SH-SY5Y (cell line): Measurements from ENCODE around the gene COX4I2.

Experiments used
- GATA2 ChIP-seq: IDR thresholded peaks from 2 replicates; pipeline ENCODE4 v1.6.1; 2011; ENCODE audit warnings: mild to moderate bottlenecking, low read depth, low read length
- GATA3 ChIP-seq: IDR thresholded peaks from 2 replicates; pipeline ENCODE4 v1.6.1; 2011; ENCODE audit warnings: low read depth, mild to moderate bottlenecking, low read length, moderate library complexity

The COX4I2 gene

GRCh38 chr20:31663838-31664695, 26.4 kb downstream of the COX4I2 start:
- TF ChIP-seq GATA2 (no peak), GATA3 (no peak)

DNA sequence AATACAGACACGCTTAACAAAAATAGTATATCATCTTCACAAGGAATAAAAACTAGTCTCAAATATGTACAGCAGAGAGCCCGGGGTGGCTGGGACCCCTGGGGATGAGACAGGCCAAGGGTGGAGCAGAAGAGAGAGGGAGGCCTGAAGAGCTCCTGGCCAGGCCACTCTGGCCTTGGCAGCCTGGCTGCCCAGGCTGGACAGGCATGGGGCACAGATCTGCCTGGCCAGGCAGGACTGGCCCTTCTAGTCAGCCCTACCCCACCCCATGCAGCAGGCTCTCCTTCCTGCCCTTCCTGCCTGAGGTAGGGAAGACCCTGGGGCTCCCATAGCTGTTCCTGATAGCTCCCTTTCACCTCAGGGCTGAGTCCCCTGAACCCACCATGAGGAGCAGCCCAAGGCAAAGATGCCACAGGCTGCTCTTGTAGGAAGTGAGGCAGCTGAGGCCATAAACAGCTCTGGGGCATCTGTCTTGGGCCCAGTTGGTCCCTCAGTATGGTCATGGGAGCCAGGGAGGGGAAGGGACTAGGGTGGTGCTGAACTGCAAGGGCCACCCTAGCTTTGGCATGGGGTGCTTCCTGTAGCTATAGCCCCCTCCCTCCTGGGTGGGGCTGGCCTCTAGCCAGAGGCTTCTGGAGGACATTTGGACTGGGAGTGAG, 27.1 kb downstream of the COX4I2 start:
- no peak for TF ChIP-seq GATA2
- TF ChIP-seq GATA3: no peak

- no peak for TF ChIP-seq GATA3
- no peak for TF ChIP-seq GATA2
Observed at GRCh38 chr20:31665753-31666152, 28.0 kb downstream of the COX4I2 start.

DNA sequence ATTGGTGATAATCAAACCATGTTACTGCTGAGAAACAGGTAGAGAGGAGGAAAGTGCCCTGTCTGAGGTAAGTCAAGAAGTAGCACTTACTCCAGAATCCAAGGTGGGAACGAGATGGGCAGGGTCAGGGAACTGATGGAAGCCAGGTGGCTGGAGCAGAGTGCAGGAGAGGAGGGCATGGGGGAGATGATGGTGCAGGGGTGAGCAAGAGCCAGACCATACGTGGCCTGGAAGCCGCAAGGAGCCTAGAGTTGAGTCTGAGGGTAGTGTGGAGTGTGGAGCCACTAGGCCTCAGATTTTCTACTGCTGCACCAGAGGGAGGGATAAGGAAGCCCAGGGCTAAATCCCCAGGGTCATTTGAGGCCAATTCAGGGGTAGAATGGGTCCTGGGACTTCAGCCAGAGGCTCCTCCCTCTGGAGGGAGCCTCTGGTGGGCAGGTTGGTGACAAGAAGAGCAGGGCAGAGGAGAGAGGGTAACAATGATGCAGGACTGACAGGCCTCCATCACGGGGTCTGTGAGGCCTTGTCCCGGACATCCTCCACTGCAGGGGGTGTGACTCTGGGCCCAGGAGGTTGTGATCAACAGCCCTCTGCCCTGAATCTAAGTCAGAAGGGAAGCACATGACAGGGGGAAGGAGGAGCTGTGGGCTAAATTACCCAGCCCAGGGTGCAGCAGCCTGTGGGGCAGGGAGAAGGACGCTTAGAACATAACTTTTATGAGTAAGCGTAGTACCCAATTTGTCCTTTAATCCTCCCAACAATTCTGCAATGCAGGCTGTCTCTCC, 28.7 kb downstream of the COX4I2 start:
- TF ChIP-seq GATA3 (no peak), GATA2 (no peak)

GRCh38 chr20:31667315-31668285, 29.9 kb downstream of the COX4I2 start:
- TF ChIP-seq GATA3 (no peak), GATA2 (no peak)

- TF ChIP-seq GATA2 (no peak), GATA3 (no peak)
Observed at GRCh38 chr20:31669876-31670275, 32.2 kb downstream of the COX4I2 start.

DNA sequence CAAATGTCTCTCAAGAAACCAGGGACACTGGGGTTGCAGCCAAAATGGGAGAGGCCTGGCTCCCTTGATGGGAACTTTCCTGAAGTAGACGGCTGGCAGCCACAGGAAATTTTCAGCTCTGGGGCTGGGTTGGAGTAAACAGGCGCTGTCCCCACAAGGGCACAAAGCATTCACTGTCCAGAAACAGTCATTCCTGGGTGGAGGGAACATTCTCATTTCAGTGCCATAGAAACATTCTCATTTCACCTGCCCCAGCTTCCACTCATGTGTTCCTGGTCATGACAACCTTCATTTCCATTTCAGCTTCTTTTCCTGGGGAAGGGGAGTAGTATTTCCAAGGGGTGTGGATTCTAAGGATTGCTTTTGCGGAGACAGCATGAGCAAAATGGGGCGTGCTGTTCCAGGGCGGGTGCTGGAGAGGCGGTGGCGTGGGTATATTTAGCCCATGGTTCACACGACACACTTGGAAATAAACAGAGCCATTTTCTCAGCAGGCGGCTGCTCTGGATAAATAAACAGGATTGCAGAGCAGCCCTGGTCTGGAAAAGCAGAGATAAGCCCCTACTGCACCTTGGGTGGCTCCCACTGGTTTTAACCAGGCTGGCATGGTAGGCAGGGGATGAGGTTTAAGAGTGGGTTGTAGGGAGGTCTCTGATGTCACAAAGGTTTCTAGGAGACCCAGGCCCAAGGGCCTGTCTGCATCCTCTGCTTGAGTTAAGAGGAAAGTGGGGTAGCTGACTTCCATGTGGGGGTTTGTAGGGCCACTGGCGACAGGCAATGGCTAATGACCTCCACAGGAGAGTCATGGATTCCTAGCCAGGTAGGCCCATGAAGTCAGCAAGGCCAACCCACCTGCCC, 32.9 kb downstream of the COX4I2 start:
- no peak for TF ChIP-seq GATA3
- no peak for TF ChIP-seq GATA2

GRCh38 chr20:31671324-31671723, 33.6 kb downstream of the COX4I2 start:
- TF ChIP-seq GATA3 (no peak), GATA2 (no peak)

GRCh38 chr20:31673435-31673834, 35.7 kb downstream of the COX4I2 start:
- TF ChIP-seq GATA3: no peak
- TF ChIP-seq GATA2: no peak

- TF ChIP-seq GATA2 (no peak), GATA3 (no peak)
Observed at GRCh38 chr20:31673943-31674463, 36.3 kb downstream of the COX4I2 start.

DNA sequence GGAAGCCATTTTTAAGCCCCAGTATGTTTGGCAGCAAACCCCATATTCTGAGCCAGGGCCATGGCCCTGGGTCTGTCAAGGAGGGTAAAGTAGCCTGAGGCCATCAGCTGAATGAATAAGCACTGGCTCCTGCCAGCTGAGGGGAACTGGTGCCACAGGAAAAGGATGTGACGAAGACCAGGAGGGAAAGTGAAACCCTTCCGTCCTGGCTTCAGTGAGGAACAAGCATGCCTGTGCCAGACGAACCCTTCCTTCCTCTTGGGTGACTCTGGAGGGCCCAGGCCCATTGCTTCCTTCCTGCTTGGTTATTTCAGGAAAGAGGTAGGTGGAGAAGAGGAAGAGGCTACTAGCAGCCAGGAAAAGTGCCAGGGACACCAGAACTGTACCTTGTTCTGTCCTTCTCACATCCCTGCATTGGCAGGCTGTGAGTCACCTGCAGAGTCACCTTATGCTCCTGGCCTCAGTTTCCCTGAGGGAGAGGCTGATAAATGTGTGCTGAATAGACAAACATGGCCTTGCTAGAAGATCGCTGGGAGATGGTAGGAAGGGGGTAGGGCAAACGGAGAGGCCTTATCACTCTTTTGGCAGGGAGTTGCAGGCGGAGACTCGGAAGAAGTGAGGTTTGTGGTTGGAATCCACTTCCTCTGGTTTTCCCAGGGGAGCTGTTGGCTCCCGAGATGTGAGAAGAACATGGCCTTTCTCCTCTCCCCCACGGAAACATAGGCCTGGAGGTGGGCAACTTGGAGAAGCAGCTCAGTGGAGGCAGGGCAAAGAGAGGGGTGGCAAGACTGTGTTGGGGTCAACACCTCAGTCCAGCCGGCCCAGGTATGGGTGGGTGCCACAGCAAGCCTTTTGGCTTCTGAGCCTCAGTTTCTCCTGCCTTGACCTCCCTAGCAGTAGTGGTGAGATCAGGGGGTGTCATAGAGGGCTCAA, 37.4 kb downstream of the COX4I2 start:
- TF ChIP-seq GATA2 (no peak), GATA3 (no peak)
